Suprapubic skin (tissue), 4 donors: ENCODE results near the gene PCSK4. TPM values are rescaled to one million over a fixed set of nuclear protein-coding genes. Genes with fewer than 3 reads are reported as not detected.

ENCODE experiments used
- DNase-seq, 2 donors: peaks; one replicate each; pipeline ENCODE4 v3.0.0-alpha.2; 2019; ENCODE audit warnings: low spot score in 2 of 2
- H3K27ac ChIP-seq: fragments of 200-600 bp; sonication (generic); one replicate; pipeline ENCODE4 v1.5.1; 2019
- H3K27me3 ChIP-seq: fragments of 200-600 bp; sonication (generic); one replicate; pipeline ENCODE4 v1.5.1; 2019
- H3K36me3 ChIP-seq: fragments of 200-600 bp; sonication (generic); one replicate; pipeline ENCODE4 v1.5.1; 2019
- H3K4me1 ChIP-seq: fragments of 200-600 bp; sonication (generic); one replicate; pipeline ENCODE4 v1.5.1; 2019
- H3K4me3 ChIP-seq: fragments of 200-600 bp; sonication (generic); one replicate; pipeline ENCODE4 v1.5.1; 2019; ENCODE audit warnings: mild to moderate bottlenecking
- H3K9me3 ChIP-seq: fragments of 200-600 bp; sonication (generic); one replicate; pipeline ENCODE4 v1.5.1; 2019
- CTCF ChIP-seq, 2 donors: fragments of 200-600 bp in 1 of 2; fragments of 450-650 bp in 1 of 2; sonication (generic) in 1 of 2; IDR thresholded peaks; one replicate each; pipeline ENCODE4 v1.5.1; 2016 to 2019; ENCODE audit warnings: antibody characterized with exemption in 2 of 2, mild to moderate bottlenecking in 1 of 2, moderate library complexity in 1 of 2
- EP300 ChIP-seq: sonication (generic); formaldehyde crosslinking; IDR thresholded peaks from one replicate; pipeline ENCODE4 v1.6.1; 2017; ENCODE audit warnings: antibody characterized with exemption
- POLR2A ChIP-seq, 2 donors: fragments of 450-650 bp; IDR thresholded peaks; one replicate each; pipeline ENCODE4 v1.6.1; 2017; ENCODE audit warnings: antibody characterized with exemption in 2 of 2, mild to moderate bottlenecking in 2 of 2, moderate library complexity in 2 of 2
- POLR2AphosphoS5 ChIP-seq, 3 donors: sonication (generic); formaldehyde crosslinking; IDR thresholded peaks; one replicate each; pipeline ENCODE4 v1.6.1; 2017; ENCODE audit warnings: antibody characterized with exemption in 3 of 3
- WGBS: methylation state at CpG from one replicate; pipeline ENCODE4 v1.1.5; 2018; 5-methylcytosine and 5-hydroxymethylcytosine counted together
- total RNA-seq, 4 donors: library from RNA; depleted of rRNA; stranded (reverse); fragments of >200 nt; gene quantifications; one replicate each; pipeline ENCODE4 v1.1.0, GENCODE V29; 2016

PCSK4 gene
- total RNA-seq, 4 donors from 2014 or later: 1.4 to 6.6 (median 3.8) TPM

- WGBS: 87% methylated on average over 8 of the region's 24 CpGs
These were observed 58.2 kb downstream of the PCSK4 start for GRCh38 chr19:1431759-1432506.

More at GRCh38 chr19:1431759-1432506, 58.2 kb downstream of the PCSK4 start:
- Histone ChIP-seq H3K4me1 (peaks cover 7% of the 10 kb centered on the region), H3K27ac (no peak overlapping the region), H3K9me3 (no peaks in the 10 kb centered on the region), H3K27me3 (no peaks in the 10 kb centered on the region), H3K4me3 (no peak overlapping the region), H3K36me3 (peaks cover 87% of the 10 kb centered on the region)
- TF ChIP-seq EP300: no peak
- no peak for TF ChIP-seq POLR2A (IDR thresholded peaks at IDR 0.05)
- no peak for TF ChIP-seq POLR2AphosphoS5 (IDR thresholded peaks at IDR 0.05)
- TF ChIP-seq CTCF (IDR thresholded peaks at IDR 0.05): no peak
- DNase-seq: no peak

Other genes starting within 250 kb of the PCSK4 start
- gene ATP5F1D, start 248.6 kb downstream of the PCSK4 start, total RNA-seq: 100 to 1,000 TPM; 102 to 205 (median 137) TPM
- 100 to 1,000 TPM in 2 of 4 donors, 10 to 100 TPM in 2; 89.0 to 153 (median 105) TPM for gene MIDN, start 241.8 kb downstream of the PCSK4 start, total RNA-seq
- gene CIRBP, start 221.0 kb downstream of the PCSK4 start, total RNA-seq: 100 to 1,000 TPM; 338 to 672 (median 451) TPM
- 10 to 100 TPM; 44.3 to 72.5 (median 58.2) TPM for gene FAM174C, start 214.8 kb downstream of the PCSK4 start, total RNA-seq
- gene EFNA2, start 204.5 kb downstream of the PCSK4 start, total RNA-seq: not detected
- gene NDUFS7, start 106.4 kb downstream of the PCSK4 start, total RNA-seq: 100 to 1,000 TPM in 2 of 4 donors, 10 to 100 TPM in 2; 66.8 to 154 (median 97.5) TPM
- gene GAMT, start 88.8 kb downstream of the PCSK4 start, total RNA-seq: 10 to 100 TPM; 27.8 to 40.3 (median 34.0) TPM
- 10 to 100 TPM; 41.5 to 75.4 (median 49.2) TPM for gene DAZAP1, start 82.8 kb downstream of the PCSK4 start, total RNA-seq
- gene RPS15, start 52.0 kb downstream of the PCSK4 start, total RNA-seq: 1,000 to 10,000 TPM; 1,802 to 3,909 (median 2,793) TPM
- gene APC2, start 40.2 kb downstream of the PCSK4 start, total RNA-seq: under 1 TPM in 3 of 4 donors, not detected in 1; 0.08 to 0.30 (median 0.26) TPM
- 10 to 100 TPM; 25.1 to 41.2 (median 36.4) TPM for gene C19orf25, start 11.1 kb downstream of the PCSK4 start, total RNA-seq
- gene REEP6, start 831 bp upstream of the PCSK4 start, total RNA-seq: 10 to 100 TPM in 1 of 4 donors, 1 to 10 TPM in 3; 3.2 to 11.8 (median 8.1) TPM
- gene ADAMTSL5, start 22.7 kb upstream of the PCSK4 start, total RNA-seq: 1 to 10 TPM in 3 of 4 donors, under 1 TPM in 1; 0.83 to 4.1 (median 2.4) TPM
- gene PLK5, start 33.7 kb upstream of the PCSK4 start, total RNA-seq: 1 to 10 TPM in 1 of 4 donors, under 1 TPM in 1, not detected in 2; 0.23 to 1.2 TPM
- 10 to 100 TPM; 20.1 to 36.4 (median 26.9) TPM for gene MEX3D, start 78.0 kb upstream of the PCSK4 start, total RNA-seq
- 10 to 100 TPM; 53.2 to 87.9 (median 69.0) TPM for gene MBD3, start 102.5 kb upstream of the PCSK4 start, total RNA-seq
- 10 to 100 TPM; 33.4 to 73.1 (median 59.4) TPM for gene UQCR11, start 115.1 kb upstream of the PCSK4 start, total RNA-seq
- gene TCF3, start 162.3 kb upstream of the PCSK4 start, total RNA-seq: 10 to 100 TPM; 57.2 to 80.9 (median 68.7) TPM